Measurements from ENCODE around the gene FBXL15. TPM values are rescaled to one million over a fixed set of nuclear protein-coding genes. Genes with fewer than 3 reads are reported as not detected.

Gene FBXL15
- polyA plus RNA-seq, 1 donor (not counting 4 experiments of a cell fraction or from before 2014, with no cell fraction given) = 3.1 TPM

DNA sequence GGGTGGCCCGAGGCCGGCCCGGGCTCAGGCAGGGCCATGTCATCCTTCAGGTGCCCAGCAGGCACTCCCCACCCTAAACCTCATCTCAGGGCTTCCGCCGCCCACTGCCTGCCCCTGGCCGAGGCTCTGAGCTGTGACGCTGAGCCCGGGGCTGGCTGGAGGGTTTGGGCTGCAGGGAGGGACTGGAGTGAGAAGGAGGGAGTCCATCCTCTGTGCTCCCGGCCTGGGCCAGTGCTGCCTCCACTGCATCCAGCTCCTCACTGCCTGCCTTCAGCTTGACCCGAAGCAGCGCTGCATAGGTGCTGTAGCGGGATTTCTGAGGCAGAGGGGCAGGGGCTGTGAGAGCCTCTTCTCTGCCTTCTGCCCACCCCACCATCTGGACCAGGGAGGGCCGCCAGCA is 17.5 kb upstream of the FBXL15 start:
- H3K4me2 ChIP-seq (ENCODE audit: control insufficient read depth, extremely low read depth, insufficient read depth, low read depth, low read length) = no peak overlapping the region
- DNase-seq (ENCODE audit: low read depth, low spot score) (no peak), FAIRE-seq (no peak)
- no peak overlapping the region for H3K9ac ChIP-seq (ENCODE audit: control insufficient read depth, extremely low read depth, insufficient read depth, low read length)
- no peaks in the 10 kb centered on the region for H3K9me1 ChIP-seq (ENCODE audit: control insufficient read depth, extremely low read depth, insufficient read depth, low read length)
- H3K36me3 ChIP-seq (ENCODE audit: control insufficient read depth in 2 of 2, extremely low read depth in 1 of 2, insufficient read depth in 2 of 2, low read length in 2 of 2) = peaks cover 11 to 18% of the 10 kb centered on the region in 2 experiments
- no peak overlapping the region for H2AFZ ChIP-seq (ENCODE audit: control insufficient read depth, low read length)
- peaks cover 27% of the 10 kb centered on the region for H3K4me1 ChIP-seq (ENCODE audit: control insufficient read depth, extremely low read depth, insufficient read depth, low read length)
- H3K79me2 ChIP-seq (ENCODE audit: control insufficient read depth, insufficient read depth, low read length) = no peaks in the 10 kb centered on the region
- dilution Hi-C loops (cut with MboI; ENCODE audit: extremely low pct_ligation_motif_present, low sequenced_read_pairs) = no loop called here
- H3K27me3 ChIP-seq (ENCODE audit: control insufficient read depth, extremely low read depth, insufficient read depth, low read length) = peaks cover 9% of the 10 kb centered on the region
- no peak overlapping the region for H3K27ac ChIP-seq (ENCODE audit: control insufficient read depth, insufficient read depth, low read length)
- H4K20me1 ChIP-seq (ENCODE audit: control insufficient read depth, extremely low read depth, insufficient read depth, low read length) = peaks cover 3% of the 10 kb centered on the region
- H3K9me3 ChIP-seq (ENCODE audit: control insufficient read depth, low read depth, low read length) = no peaks in the 10 kb centered on the region
- TF ChIP-seq, protein P1, sequence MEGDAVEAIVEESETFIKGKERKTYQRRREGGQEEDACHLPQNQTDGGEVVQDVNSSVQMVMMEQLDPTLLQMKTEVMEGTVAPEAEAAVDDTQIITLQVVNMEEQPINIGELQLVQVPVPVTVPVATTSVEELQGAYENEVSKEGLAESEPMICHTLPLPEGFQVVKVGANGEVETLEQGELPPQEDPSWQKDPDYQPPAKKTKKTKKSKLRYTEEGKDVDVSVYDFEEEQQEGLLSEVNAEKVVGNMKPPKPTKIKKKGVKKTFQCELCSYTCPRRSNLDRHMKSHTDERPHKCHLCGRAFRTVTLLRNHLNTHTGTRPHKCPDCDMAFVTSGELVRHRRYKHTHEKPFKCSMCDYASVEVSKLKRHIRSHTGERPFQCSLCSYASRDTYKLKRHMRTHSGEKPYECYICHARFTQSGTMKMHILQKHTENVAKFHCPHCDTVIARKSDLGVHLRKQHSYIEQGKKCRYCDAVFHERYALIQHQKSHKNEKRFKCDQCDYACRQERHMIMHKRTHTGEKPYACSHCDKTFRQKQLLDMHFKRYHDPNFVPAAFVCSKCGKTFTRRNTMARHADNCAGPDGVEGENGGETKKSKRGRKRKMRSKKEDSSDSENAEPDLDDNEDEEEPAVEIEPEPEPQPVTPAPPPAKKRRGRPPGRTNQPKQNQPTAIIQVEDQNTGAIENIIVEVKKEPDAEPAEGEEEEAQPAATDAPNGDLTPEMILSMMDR (optimal IDR thresholded peaks at IDR 0.05 in 1 of 3, IDR thresholded peaks at IDR 0.05 in 1 of 3, conservative IDR thresholded peaks at IDR 0.05 in 1 of 3; ENCODE audit: extremely low read depth in 1 of 3, insufficient read depth in 2 of 3, low read length in 3 of 3) = no peak
- no peak for TF ChIP-seq EZH2 (IDR thresholded peaks at IDR 0.05; ENCODE audit: low read length)
- no peak overlapping the region for H3K4me3 ChIP-seq (ENCODE audit: control insufficient read depth in 2 of 3, extremely low read depth in 1 of 3, insufficient read depth in 2 of 3, low read depth in 1 of 3, low read length in 3 of 3)

DNA sequence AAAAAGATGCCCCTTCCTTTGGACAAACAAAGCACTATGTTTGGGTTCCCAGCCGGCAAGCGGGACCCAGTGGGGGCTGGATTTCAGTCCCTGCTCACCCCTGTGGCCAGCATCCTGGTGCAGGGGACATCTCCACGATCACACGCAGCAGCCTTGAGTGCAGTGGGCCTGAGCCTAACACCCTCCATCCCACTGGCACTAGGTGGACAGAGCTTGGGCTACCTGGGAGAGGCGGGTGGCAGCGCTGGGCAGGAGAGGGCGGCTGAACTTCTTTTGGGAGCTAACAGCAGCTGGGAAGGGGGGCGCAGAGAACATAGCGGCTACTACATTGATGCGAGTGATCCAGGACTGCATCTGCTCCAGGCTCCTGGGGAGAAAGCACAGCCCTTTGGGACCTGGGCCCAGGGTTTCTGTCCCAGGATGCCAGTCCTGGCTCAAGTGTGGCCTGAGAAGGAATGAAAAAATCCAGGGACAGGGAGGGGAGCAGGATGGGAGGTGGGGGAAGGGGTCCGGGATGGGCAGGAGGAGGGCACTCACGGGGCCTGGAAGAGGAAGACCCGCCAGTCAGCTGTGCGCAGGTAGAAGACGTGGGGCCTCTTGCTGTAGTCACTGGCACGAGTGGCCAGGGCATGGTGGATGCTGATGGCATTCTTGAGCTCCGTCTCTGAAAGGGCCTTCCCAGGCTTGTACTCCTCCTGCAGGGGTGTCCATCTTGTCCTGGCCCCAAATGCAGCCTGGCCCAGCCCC is 16.1 kb upstream of the FBXL15 start:
- Histone ChIP-seq H3K4me2 (ENCODE audit: control insufficient read depth, extremely low read depth, insufficient read depth, low read depth, low read length) (no peak overlapping the region), H3K9me1 (ENCODE audit: control insufficient read depth, extremely low read depth, insufficient read depth, low read length) (no peaks in the 10 kb centered on the region), H3K79me2 (ENCODE audit: control insufficient read depth, insufficient read depth, low read length) (no peaks in the 10 kb centered on the region), H3K4me3 (ENCODE audit: control insufficient read depth in 2 of 3, extremely low read depth in 1 of 3, insufficient read depth in 2 of 3, low read depth in 1 of 3, low read length in 3 of 3) (no peak overlapping the region), H3K9ac (ENCODE audit: control insufficient read depth, extremely low read depth, insufficient read depth, low read length) (no peak overlapping the region), H3K27ac (ENCODE audit: control insufficient read depth, insufficient read depth, low read length) (no peak overlapping the region), H3K9me3 (ENCODE audit: control insufficient read depth, low read depth, low read length) (no peaks in the 10 kb centered on the region), H4K20me1 (ENCODE audit: control insufficient read depth, extremely low read depth, insufficient read depth, low read length) (peaks cover 3% of the 10 kb centered on the region), H2AFZ (ENCODE audit: control insufficient read depth, low read length) (no peak overlapping the region), H3K36me3 (ENCODE audit: control insufficient read depth in 2 of 2, extremely low read depth in 1 of 2, insufficient read depth in 2 of 2, low read length in 2 of 2) (peaks cover 6 to 14% of the 10 kb centered on the region in 2 experiments), H3K27me3 (ENCODE audit: control insufficient read depth, extremely low read depth, insufficient read depth, low read length) (peaks cover 22% of the 10 kb centered on the region), H3K4me1 (ENCODE audit: control insufficient read depth, extremely low read depth, insufficient read depth, low read length) (peaks cover 31% of the 10 kb centered on the region)
- TF ChIP-seq EZH2 (IDR thresholded peaks at IDR 0.05; ENCODE audit: low read length) = no peak
- TF ChIP-seq, protein P1 (optimal IDR thresholded peaks at IDR 0.05 in 1 of 3, IDR thresholded peaks at IDR 0.05 in 1 of 3, conservative IDR thresholded peaks at IDR 0.05 in 1 of 3; ENCODE audit: extremely low read depth in 1 of 3, insufficient read depth in 2 of 3, low read length in 3 of 3) = no peak
- DNase-seq (ENCODE audit: low read depth, low spot score) (no peak), FAIRE-seq (no peak)
- dilution Hi-C loops (cut with MboI; ENCODE audit: extremely low pct_ligation_motif_present, low sequenced_read_pairs) = no loop called here

Measured in keratinocyte (primary cell).